DND-41 (cell line): ENCODE measurements around the gene RAB35.

Source experiments
- CTCF ChIP-seq: IDR thresholded peaks from 2 replicates; pipeline ENCODE4 v1.5.1; 2012; ENCODE audit warnings: borderline replicate concordance, low read length, moderate library complexity, mild to moderate bottlenecking; ENCODE audit not compliant: poor library complexity, severe bottlenecking; ENCODE audit errors: extremely low read depth
- EZH2 ChIP-seq: IDR thresholded peaks from 3 replicates; pipeline ENCODE4 v1.6.1; 2012; ENCODE audit warnings: borderline replicate concordance, low read depth, mild to moderate bottlenecking, moderate library complexity, low read length, inconsistent platforms; ENCODE audit not compliant: severe bottlenecking

GRCh38 chr12:120150919-120151525, 34.5 kb upstream of the RAB35 start:
- TF ChIP-seq EZH2 (no peak), CTCF (no peak)
